HG03196 (cell line): ENCODE measurements around the gene MRPL20.
A peak's percentile ranks its signal among the peaks of the same experiment; 100 is the strongest.
"Not testable (repeated sequence)": the region's sequence is repeated elsewhere in the genome, so short reads cannot be mapped to it uniquely, and the experiment has no call there.

Source experiments
- ATAC-seq: cut with Tn5 transposase; IDR thresholded peaks from one replicate; pipeline ENCODE4 v1.9.1; 2021; ENCODE audit not compliant: unreplicated experiment

MRPL20 gene

GRCh38 chr1:1411626-1412025 lies 4.5 kb upstream of the MRPL20 start:
- ATAC-seq: no peak

GRCh38 chr1:1410238-1410637 lies 3.1 kb upstream of the MRPL20 start:
- ATAC-seq: not testable (repeated sequence)

- peak; percentile 26 for ATAC-seq
These were observed 684 bp upstream of the MRPL20 start for GRCh38 chr1:1407636-1408318.

- no peak for ATAC-seq
These were observed 832 bp downstream of the MRPL20 start for GRCh38 chr1:1406101-1406820.

GRCh38 chr1:1403653-1404052 lies 3.4 kb downstream of the MRPL20 start:
- ATAC-seq: no peak

- not testable (repeated sequence) for ATAC-seq
These were observed 4.1 kb downstream of the MRPL20 start for GRCh38 chr1:1402901-1403392.

- no peak for ATAC-seq
These were observed 4.8 kb downstream of the MRPL20 start for GRCh38 chr1:1402072-1402900.

GRCh38 chr1:1401457-1402010 lies 5.6 kb downstream of the MRPL20 start:
- no peak for ATAC-seq

GRCh38 chr1:1400576-1401456 lies 6.3 kb downstream of the MRPL20 start:
- ATAC-seq: no peak

GRCh38 chr1:1399872-1400575 lies 7.1 kb downstream of the MRPL20 start:
- ATAC-seq: peak; percentile 1

GRCh38 chr1:1399187-1399871 lies 7.8 kb downstream of the MRPL20 start, which contains the start of gene CCNL2:
Gene CCNL2, minus strand, starts transcription at chr1:1399335. Its CDS starts 29 bp downstream, at chr1:1399306.
- peak; percentile 94 for ATAC-seq

- ATAC-seq: peak; percentile 19
These were observed 8.4 kb downstream of the MRPL20 start for GRCh38 chr1:1398677-1399186.

- ATAC-seq: no peak
These were observed 9.1 kb downstream of the MRPL20 start for GRCh38 chr1:1397839-1398523.

GRCh38 chr1:1395166-1395565 lies 11.9 kb downstream of the MRPL20 start:
- no peak for ATAC-seq

GRCh38 chr1:1394116-1394515 lies 13.0 kb downstream of the MRPL20 start:
- no peak for ATAC-seq

- ATAC-seq: no peak
These were observed 13.7 kb downstream of the MRPL20 start for GRCh38 chr1:1393428-1393827.

GRCh38 chr1:1393014-1393413 lies 14.1 kb downstream of the MRPL20 start:
- no peak for ATAC-seq

- no peak for ATAC-seq
These were observed 15.9 kb downstream of the MRPL20 start for GRCh38 chr1:1391225-1391624.
